UCSD-AML1 (cell line): ENCODE data around the gene PRDM2.

Experiments
- DNase-seq: peaks from one replicate; lab custom pipeline; 2025; ENCODE audit not compliant: unreplicated experiment; lab: John Stamatoyannopoulos, UW

Gene PRDM2

DNA sequence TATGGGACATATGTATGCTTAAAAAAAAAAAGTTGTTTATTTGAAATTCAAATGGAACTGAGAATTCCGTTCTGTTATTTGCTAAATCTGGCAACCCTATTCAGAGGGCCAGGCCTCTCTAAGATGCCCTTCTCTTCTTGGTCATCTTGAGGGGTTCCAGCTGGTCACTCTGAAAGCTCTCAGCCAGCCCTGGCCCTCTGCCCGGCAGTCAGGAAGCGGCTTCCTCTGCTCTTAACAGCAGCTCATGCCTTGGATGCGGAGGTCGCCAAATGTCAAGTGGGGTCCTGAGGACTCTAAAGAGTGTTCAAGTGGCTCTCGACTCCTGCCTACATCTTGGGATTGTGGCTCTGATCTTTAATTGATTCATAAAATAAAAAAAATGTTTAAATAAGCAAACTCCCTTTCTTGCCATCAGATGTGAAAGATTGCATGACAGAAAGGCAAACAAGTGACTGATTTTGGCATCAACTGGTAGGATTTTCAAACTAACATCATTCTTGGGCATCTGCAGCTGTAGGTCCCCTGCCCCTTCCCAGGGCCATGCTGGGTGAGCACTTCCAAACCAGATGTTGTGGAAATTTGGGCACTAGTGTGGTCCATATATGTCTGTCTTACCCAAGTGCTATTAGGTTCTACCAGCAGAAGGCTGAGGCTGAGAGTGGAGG, 130.8 kb downstream of the PRDM2 start:
- DNase-seq = no peak

GRCh38 chr1:13832100-13832499, 132.1 kb downstream of the PRDM2 start:
- DNase-seq = no peak

GRCh38 chr1:13832536-13832935, 132.5 kb downstream of the PRDM2 start:
- no peak for DNase-seq

GRCh38 chr1:13836136-13836535, 136.1 kb downstream of the PRDM2 start:
- DNase-seq = no peak

DNA sequence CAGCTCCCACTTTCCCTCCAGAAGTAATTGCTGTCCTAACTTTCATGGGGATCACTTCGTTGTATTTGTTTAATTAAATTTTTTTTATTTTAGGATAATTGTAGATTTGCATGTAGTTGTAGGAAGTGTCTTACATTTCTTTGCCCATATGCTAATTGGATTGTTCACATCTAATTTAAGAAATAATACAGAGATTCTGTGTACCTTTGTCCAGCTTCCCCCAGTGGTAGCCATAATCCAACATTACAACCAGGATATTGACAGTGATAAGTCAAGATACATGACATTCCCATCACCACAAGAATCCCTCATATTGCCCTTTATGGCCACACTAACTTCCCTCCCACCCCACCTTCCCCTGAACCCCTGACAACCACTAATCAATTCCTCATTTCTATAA, 136.6 kb downstream of the PRDM2 start:
- DNase-seq = no peak

DNA sequence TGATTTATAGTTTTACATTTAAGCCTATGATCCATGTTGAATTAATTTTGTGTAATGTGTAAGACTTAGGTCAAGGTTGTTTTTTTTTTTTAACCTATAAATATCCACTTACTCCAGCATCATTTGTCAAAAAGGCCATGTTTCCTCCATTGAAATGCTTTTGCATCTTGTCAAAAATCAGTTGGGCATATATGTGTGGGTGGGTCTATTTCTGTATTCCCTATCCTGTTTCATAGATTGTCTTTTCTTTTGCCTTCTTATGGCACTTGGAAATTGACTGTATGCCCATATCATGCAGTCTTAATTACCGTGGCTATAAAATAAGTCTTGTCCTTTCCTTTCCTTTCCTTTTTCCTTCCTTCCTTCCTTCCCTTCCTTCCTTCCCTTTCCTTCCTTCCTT, 138.2 kb downstream of the PRDM2 start:
- no peak for DNase-seq

GRCh38 chr1:13842497-13842896, 142.5 kb downstream of the PRDM2 start:
- no peak for DNase-seq

- DNase-seq = no peak
These were observed 151.7 kb downstream of the PRDM2 start for GRCh38 chr1:13851726-13852125.

- DNase-seq = no peak
These were observed 155.6 kb downstream of the PRDM2 start for GRCh38 chr1:13855554-13855953.

DNA sequence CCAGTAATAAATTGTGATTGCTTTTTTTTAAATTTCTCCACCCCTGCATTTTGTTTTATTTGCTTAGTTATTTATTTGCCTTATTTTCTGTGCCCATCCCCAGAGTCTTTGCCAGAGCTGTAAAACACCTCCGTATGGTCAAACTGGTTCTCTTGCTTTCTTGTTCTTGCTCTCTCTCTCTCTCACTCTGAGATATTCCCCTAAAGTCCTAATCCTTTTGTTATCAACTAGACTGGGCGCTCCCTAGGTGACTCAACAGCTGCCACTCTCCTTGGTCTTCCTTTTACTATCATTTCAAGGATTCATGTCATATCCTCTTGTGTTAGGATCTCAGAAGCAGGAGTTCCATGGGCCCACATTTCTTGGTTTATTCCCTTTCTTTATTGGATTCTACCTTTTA, 160.0 kb downstream of the PRDM2 start:
- no peak for DNase-seq

DNA sequence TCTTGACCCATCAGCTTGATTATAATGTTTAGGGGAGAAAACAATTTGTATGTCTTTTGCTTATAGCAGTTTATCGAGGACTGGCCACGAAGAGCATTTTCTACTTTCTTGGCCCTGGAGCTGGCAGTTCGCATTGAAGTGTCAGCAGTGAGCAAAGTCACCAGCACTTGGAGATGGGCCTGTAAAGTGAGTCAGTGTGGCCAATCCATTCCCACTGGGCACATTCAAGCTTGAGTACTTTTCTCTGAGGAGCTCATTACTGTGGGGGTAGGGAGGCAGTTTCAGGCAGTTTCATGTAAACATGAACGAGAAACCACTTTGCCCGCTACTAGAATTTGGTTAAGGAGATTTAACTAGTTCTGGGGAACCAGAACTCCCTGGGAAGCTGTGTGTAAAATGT, 164.8 kb downstream of the PRDM2 start:
- no peak for DNase-seq

DNA sequence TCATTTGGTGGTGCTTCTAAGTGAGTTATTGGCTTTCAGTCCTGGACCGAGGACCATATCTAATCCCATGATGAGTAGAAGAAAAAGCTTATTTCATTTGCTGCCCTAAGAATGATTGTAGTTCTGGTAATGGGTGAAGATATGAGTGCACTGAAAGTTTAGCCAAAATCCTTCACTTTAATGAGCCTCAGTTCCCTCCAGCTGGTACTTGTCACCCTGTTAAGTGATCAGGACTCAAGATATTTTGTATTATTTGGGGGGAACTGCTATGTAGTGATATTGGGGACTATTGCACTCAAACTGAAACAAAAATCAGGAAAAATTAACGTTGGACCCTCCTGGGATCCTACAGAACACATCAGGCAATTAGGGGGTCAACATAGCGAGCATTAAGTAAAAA, 165.9 kb downstream of the PRDM2 start:
- DNase-seq = no peak

DNA sequence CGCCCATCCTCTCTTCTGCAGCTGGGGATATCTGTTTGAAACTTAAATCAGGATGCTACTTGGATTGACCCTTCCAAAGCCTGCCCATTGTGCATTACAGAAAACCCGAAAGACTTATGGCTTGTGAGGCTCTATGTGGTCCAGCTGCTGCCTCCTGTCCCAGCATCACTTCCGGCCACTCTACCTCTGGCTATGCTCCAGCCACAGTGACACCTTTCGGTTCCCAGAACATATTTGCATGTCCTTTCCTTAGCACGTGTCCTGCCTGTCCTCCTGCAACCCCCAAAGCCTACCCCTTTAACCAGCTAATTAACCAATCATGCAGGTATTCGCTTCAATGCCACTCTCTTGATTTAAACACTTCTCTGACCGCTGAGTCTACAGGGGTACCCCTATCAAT, 167.6 kb downstream of the PRDM2 start:
- DNase-seq = no peak

DNA sequence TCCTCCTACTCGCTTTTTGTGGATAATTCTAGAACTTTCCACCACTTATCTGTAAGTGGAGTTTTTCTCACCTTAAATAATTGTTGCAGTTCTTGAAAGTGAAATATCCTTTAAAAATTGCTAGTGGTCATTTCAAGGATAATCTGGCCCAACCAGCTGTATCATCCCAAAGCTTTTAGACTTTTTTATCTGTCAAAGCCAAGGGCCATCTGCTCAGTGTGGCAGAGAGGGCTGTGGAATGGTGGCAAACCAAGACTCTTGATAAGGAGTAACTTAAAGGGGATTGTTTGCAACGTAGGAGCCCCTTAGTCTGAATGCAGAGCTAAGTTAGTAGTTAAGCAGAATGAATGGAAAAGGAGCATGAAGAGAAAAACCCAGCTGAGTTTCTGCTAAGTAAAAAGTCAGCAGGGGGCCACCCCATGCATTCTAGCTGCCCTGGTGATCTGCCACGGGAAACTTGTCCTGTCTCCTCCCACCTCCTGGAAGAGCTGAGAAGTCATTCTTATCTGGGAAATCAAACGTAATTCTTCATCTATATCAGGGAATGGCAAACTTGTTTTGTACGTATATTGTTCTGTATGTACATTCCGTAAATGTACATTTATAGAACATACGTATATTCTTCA, 169.3 kb downstream of the PRDM2 start:
- DNase-seq = no peak

- no peak for DNase-seq
These were observed 171.4 kb downstream of the PRDM2 start for GRCh38 chr1:13871413-13871812.

- DNase-seq = no peak
These were observed 171.9 kb downstream of the PRDM2 start for GRCh38 chr1:13871886-13872285.

DNA sequence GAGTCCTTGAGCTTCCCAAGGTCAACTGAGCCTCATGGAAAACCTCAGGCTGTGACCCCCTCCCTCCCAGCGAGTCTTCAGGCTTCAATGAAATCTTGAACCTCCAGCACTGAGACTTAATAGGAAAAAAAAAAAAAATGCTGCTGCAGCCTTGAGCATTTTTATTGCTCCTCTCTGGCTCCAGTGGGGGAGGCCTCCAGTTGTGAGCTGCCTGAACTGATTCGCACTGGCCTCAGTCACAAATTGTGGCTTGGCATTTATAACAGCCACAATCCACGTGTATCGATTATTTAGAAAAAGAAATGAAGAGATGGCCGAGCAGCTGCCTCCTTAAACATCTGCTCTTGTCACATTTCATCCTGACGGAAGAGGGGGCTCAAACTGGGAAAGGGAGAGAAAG, 173.0 kb downstream of the PRDM2 start:
- no peak for DNase-seq
